AG04450 (cell line): ENCODE data around the gene MALSU1. TPM values are rescaled to one million over a fixed set of nuclear protein-coding genes. Genes with fewer than 3 reads are reported as not detected.

Experiments
- CTCF ChIA-PET: fragments of 300-600, 350-600 bp; formaldehyde crosslinking; extraction: SDS; loops from one replicate; lab custom pipeline; 2022; ENCODE audit warnings: antibody characterized with exemption, inconsistent platforms; lab: Charles Lee
- POLR2A ChIA-PET: fragments of 350-600 bp; formaldehyde crosslinking; extraction: SDS; loops from one replicate; lab custom pipeline; 2021; ENCODE audit warnings: antibody characterized with exemption, inconsistent platforms; lab: Yijun Ruan, JAX
- DNase-seq: peaks from one replicate; pipeline ENCODE4 v3.0.0-alpha.2; 2011; ENCODE audit warnings: low read depth, low spot score
- H3K27ac ChIP-seq: one replicate; pipeline ENCODE4 v1.5.1; 2012; ENCODE audit warnings: low read depth, low read length, control low read depth
- H3K27me3 ChIP-seq: one replicate; pipeline ENCODE4 v1.6.0; 2012; ENCODE audit warnings: low read length; ENCODE audit not compliant: control insufficient read depth, insufficient read depth
- H3K4me3 ChIP-seq: 2 replicates; pipeline ENCODE4 v1.5.1; 2011; ENCODE audit warnings: mild to moderate bottlenecking, low read depth, low read length, control low read depth
- H3K9me3 ChIP-seq: 2 replicates; pipeline ENCODE4 v1.5.1; 2012; ENCODE audit warnings: low read length; ENCODE audit not compliant: control insufficient read depth, insufficient read depth
- polyA plus RNA-seq: library from polyadenylated mRNA; depleted of rRNA; stranded (reverse); fragments of >200 nt; gene quantifications from 2 replicates; pipeline ENCODE4 v1.2.3, GENCODE V29; 2011
- TF ChIP-seq, protein P1 (sequence below): IDR thresholded peaks from 2 replicates; pipeline ENCODE4 v1.5.1; 2011; ENCODE audit warnings: low read depth, low read length, control low read depth, inconsistent platforms

The MALSU1 gene
- polyA plus RNA-seq, 1 experiment = 82.2 TPM

DNA sequence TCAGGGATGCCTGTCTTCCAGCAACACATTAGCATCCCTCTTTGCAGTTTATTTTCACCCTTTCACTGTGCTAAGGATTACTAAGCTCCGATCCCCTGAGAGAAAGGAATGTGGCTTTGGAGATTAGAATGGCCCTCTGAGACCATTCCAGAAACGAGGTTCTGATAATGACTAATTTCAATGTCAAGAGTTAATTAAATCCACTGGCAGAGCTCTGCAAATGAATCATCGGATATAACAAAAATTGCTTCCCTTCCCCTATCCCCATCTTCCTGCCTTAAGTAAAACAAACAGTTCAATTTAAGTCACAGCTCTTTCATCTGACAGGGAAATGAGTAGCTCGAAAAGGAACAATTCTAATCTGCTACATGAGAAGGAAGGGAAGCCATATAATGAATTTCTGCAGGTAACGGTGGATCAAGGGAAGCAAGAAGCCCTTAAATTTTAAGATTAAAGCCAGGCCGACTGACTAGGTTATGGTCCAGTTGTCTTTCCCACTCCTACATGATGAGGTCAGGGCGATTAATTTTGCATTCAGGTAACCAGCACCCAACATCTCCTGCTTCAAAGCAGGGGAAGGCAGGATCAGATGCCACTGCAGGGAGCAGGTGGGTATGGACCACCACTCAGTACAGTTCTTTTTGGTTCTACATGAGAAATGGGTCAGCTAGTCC lies 50.5 kb downstream of the MALSU1 start:
- CTCF ChIA-PET = interaction anchor here (0.6 to 1.7 kb wide), 4 partner anchors 9 to 88 kb away, joined by 3 to 5 read pairs (median 5); no protein-coding TSS in a partner anchor
- no peak overlapping the region for H3K4me3 ChIP-seq

DNA sequence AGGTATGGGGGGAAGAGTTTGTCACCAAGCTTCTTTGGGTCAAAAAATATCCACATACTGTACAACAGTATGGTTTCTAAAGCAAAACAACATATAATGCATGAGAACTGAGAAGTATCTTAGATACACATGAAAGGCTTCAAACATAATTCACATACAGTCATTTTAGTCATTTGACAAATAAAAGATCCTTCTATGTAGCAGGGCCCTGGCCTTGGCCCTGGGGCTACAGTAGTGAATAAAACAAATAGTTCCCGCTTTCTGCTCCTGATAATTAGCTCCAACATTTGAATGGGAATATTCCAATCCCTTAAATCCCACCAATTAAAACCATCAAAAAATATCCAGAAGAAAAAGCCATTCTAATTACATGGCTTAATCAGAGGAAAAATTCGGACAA lies 51.3 kb downstream of the MALSU1 start:
- no peak for DNase-seq
- TF ChIP-seq, protein P1, sequence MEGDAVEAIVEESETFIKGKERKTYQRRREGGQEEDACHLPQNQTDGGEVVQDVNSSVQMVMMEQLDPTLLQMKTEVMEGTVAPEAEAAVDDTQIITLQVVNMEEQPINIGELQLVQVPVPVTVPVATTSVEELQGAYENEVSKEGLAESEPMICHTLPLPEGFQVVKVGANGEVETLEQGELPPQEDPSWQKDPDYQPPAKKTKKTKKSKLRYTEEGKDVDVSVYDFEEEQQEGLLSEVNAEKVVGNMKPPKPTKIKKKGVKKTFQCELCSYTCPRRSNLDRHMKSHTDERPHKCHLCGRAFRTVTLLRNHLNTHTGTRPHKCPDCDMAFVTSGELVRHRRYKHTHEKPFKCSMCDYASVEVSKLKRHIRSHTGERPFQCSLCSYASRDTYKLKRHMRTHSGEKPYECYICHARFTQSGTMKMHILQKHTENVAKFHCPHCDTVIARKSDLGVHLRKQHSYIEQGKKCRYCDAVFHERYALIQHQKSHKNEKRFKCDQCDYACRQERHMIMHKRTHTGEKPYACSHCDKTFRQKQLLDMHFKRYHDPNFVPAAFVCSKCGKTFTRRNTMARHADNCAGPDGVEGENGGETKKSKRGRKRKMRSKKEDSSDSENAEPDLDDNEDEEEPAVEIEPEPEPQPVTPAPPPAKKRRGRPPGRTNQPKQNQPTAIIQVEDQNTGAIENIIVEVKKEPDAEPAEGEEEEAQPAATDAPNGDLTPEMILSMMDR = no peak
- CTCF ChIA-PET = interaction anchor here (0.6 to 1.7 kb wide), 3 partner anchors 13 to 89 kb away, joined by 3 to 5 read pairs (median 3); no protein-coding TSS in a partner anchor
- Histone ChIP-seq H3K27me3 (no peaks in the 10 kb centered on the region), H3K9me3 (no peaks in the 10 kb centered on the region), H3K27ac (no peak overlapping the region), H3K4me3 (no peak overlapping the region)
- POLR2A ChIA-PET = interaction anchor here (1.3 kb wide), 1 partner anchor 51 kb away, joined by 5 read pairs; the partner anchor contains the start of gene MALSU1

More for the DNA sequence above, 50.5 kb downstream of the MALSU1 start:
- Histone ChIP-seq H3K27me3 (no peaks in the 10 kb centered on the region), H3K27ac (peak overlapping the region; percentile 39), H3K9me3 (no peaks in the 10 kb centered on the region)
- TF ChIP-seq, protein P1 = no peak
- POLR2A ChIA-PET = interaction anchor here (1.2 to 1.3 kb wide), 2 partner anchors 16 to 51 kb away, joined by 3 to 5 read pairs; partner anchors contain the start of gene MALSU1
- no peak for DNase-seq

- H3K27me3 ChIP-seq = no peaks in the 10 kb centered on the region
- DNase-seq = no peak
- TF ChIP-seq, protein P1 = no peak
- no peak overlapping the region for H3K4me3 ChIP-seq
- no peak overlapping the region for H3K27ac ChIP-seq
- ChIA-PET POLR2A (no interaction called here), CTCF (interaction anchor here (1.5 kb wide), 1 partner anchor 80 kb away, joined by 4 read pairs; no protein-coding TSS in a partner anchor)
- H3K9me3 ChIP-seq = no peaks in the 10 kb centered on the region
Observed at GRCh38 chr7:23353172-23353571, 54.0 kb downstream of the MALSU1 start.

- DNase-seq = no peak
- Histone ChIP-seq H3K27me3 (no peaks in the 10 kb centered on the region), H3K4me3 (no peak overlapping the region), H3K9me3 (no peaks in the 10 kb centered on the region), H3K27ac (no peak overlapping the region)
- ChIA-PET CTCF (no interaction called here), POLR2A (no interaction called here)
- TF ChIP-seq, protein P1 = no peak
Observed at GRCh38 chr7:23356168-23356567, 57.0 kb downstream of the MALSU1 start.

GRCh38 chr7:23356726-23357125 lies 57.6 kb downstream of the MALSU1 start:
- Histone ChIP-seq H3K27ac (no peak overlapping the region), H3K4me3 (no peak overlapping the region), H3K27me3 (no peaks in the 10 kb centered on the region), H3K9me3 (no peaks in the 10 kb centered on the region)
- ChIA-PET POLR2A (no interaction called here), CTCF (no interaction called here)
- TF ChIP-seq, protein P1 = no peak
- DNase-seq = no peak
